ENCODE results near the gene NOS1AP.

NOS1AP gene

GRCh38 chr1:162088281-162088969 lies 18.9 kb downstream of the NOS1AP start:
- DNase-seq = no peak
- ATAC-seq = no peak

DNA sequence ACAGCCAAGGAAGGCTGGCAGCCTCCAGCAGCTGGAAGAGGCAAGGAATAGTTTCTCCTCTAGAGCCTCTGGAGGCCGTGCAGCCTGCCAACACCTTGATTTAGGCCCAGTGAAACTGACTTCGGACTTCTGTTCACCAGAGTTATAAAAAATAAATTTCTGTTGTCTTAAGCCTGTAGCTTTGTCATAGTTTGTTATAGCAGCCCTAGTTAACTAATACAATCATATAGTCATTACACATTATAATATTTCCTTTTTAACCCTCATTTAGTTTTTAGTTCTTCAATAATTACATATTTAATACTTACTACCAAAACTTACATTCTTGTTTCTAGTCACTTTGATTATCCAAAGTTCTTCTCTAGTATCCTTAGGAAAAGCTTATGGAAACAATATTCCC lies 20.3 kb downstream of the NOS1AP start:
- H3K4me3 Mint-ChIP-seq = no peak overlapping the region
- peaks cover 14% of the 10 kb centered on the region for H3K27me3 Mint-ChIP-seq
- no peaks in the 10 kb centered on the region for H3K4me1 Mint-ChIP-seq
- H3K27ac Mint-ChIP-seq = no peak overlapping the region
- no peaks in the 10 kb centered on the region for H3K36me3 Mint-ChIP-seq (ENCODE audit: low read depth)
- ATAC-seq = no peak
- H3K9me3 Mint-ChIP-seq = no peaks in the 10 kb centered on the region
- DNase-seq = no peak

More at GRCh38 chr1:162088281-162088969, 18.9 kb downstream of the NOS1AP start:
- H3K4me1 Mint-ChIP-seq = no peaks in the 10 kb centered on the region
- peaks cover 18% of the 10 kb centered on the region for H3K27me3 Mint-ChIP-seq
- H3K9me3 Mint-ChIP-seq = peaks cover 4% of the 10 kb centered on the region
- H3K4me3 Mint-ChIP-seq = no peak overlapping the region
- H3K36me3 Mint-ChIP-seq (ENCODE audit: low read depth) = no peaks in the 10 kb centered on the region
- H3K27ac Mint-ChIP-seq = no peak overlapping the region

- Mint-ChIP-seq H3K4me3 (no peak overlapping the region), H3K27ac (no peak overlapping the region)
- ATAC-seq = no peak
Measured at GRCh38 chr1:162090378-162090777, 20.9 kb downstream of the NOS1AP start.

DNA sequence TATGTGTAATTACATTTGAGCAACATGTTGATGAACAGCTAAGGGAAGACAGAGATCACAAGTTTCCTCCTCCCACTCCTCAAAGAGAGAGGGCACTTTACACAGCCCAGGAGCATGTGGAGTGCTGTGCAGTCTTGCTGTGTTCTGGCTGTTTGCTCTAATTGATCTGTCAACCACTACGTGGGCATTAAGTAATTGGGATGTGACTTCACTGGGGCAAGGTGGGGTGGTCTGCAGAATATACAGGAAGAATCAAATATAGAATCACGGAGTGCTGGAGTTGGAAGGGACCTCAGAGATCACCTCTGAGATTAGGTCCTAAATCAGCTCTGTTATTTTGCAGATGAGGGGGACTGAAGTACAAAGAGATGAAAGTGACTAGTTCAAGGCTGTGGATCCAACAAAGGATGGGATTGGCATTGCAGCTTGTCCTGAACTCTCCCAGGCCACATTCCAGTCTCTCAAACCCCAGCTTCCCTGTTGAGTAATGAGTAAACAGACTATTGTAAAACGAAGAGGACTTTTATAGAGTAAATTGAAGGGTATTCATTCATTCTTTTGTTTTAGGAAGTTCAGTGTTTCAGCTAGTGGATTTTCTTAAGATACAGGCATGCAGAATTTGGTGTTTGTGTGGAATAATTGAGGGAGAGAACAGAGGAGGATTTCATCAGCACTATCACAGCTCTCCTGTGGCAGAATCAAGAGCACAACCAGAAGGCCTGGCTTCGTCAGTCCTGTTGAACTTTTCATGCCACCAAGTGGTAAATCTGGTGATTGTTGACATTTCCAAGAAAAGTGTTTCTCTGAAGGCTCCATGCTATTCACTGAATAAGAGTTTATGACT lies 22.4 kb downstream of the NOS1AP start:
- Mint-ChIP-seq H3K36me3 (ENCODE audit: low read depth) (no peaks in the 10 kb centered on the region), H3K4me3 (no peak overlapping the region), H3K9me3 (no peaks in the 10 kb centered on the region), H3K27me3 (peaks cover 9% of the 10 kb centered on the region), H3K4me1 (no peaks in the 10 kb centered on the region), H3K27ac (no peak overlapping the region)
- DNase-seq (no peak), ATAC-seq (no peak)

More at GRCh38 chr1:162090378-162090777, 20.9 kb downstream of the NOS1AP start:
- Mint-ChIP-seq H3K9me3 (no peaks in the 10 kb centered on the region), H3K36me3 (ENCODE audit: low read depth) (no peaks in the 10 kb centered on the region), H3K4me1 (no peaks in the 10 kb centered on the region), H3K27me3 (peaks cover 12% of the 10 kb centered on the region)
- no peak for DNase-seq

- H3K27ac Mint-ChIP-seq = no peak overlapping the region
- H3K27me3 Mint-ChIP-seq = peaks cover 11% of the 10 kb centered on the region
- no peaks in the 10 kb centered on the region for H3K4me1 Mint-ChIP-seq
- ATAC-seq = no peak
- no peak overlapping the region for H3K4me3 Mint-ChIP-seq
- no peak for DNase-seq
- H3K9me3 Mint-ChIP-seq = no peaks in the 10 kb centered on the region
- no peaks in the 10 kb centered on the region for H3K36me3 Mint-ChIP-seq (ENCODE audit: low read depth)
Measured at GRCh38 chr1:162093095-162093494, 23.6 kb downstream of the NOS1AP start.

GRCh38 chr1:162094271-162094670 lies 24.8 kb downstream of the NOS1AP start:
- no peak for ATAC-seq
- no peaks in the 10 kb centered on the region for H3K4me1 Mint-ChIP-seq

DNA sequence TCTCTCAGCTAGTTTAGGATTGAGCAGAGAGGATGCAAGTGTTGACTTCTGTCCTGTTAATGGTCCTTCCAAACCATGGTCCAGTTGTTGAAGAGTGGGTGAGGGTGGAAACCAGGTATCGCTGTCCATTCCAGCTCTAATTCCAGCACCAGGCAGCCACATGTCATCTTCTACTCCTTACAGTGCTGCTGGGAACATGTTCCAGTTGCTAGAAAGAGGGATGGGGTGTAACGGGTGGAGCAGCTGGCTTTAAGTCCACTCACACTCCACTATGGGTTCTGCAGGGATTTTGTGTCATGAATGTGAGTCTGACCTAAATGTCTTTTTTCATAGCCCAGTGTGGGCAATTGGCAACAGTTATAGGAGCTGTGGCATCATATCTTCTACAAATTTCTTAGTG lies 25.2 kb downstream of the NOS1AP start:
- no peaks in the 10 kb centered on the region for H3K9me3 Mint-ChIP-seq
- DNase-seq (no peak), ATAC-seq (no peak)
- no peaks in the 10 kb centered on the region for H3K4me1 Mint-ChIP-seq
- H3K27me3 Mint-ChIP-seq = peaks cover 9% of the 10 kb centered on the region
- no peak overlapping the region for H3K27ac Mint-ChIP-seq
- H3K4me3 Mint-ChIP-seq = no peak overlapping the region
- H3K36me3 Mint-ChIP-seq (ENCODE audit: low read depth) = no peaks in the 10 kb centered on the region

More at GRCh38 chr1:162094271-162094670, 24.8 kb downstream of the NOS1AP start:
- Mint-ChIP-seq H3K36me3 (ENCODE audit: low read depth) (no peaks in the 10 kb centered on the region), H3K4me3 (no peak overlapping the region), H3K27me3 (peaks cover 11% of the 10 kb centered on the region), H3K9me3 (no peaks in the 10 kb centered on the region), H3K27ac (no peak overlapping the region)
- DNase-seq = no peak

GRCh38 chr1:162107911-162108310 lies 38.4 kb downstream of the NOS1AP start:
- H3K4me1 Mint-ChIP-seq = no peaks in the 10 kb centered on the region
- peaks cover 15% of the 10 kb centered on the region for H3K9me3 Mint-ChIP-seq
- DNase-seq = no peak
- no peak for ATAC-seq
- H3K36me3 Mint-ChIP-seq (ENCODE audit: low read depth) = no peaks in the 10 kb centered on the region
- no peak overlapping the region for H3K27ac Mint-ChIP-seq
- H3K4me3 Mint-ChIP-seq = no peak overlapping the region
- H3K27me3 Mint-ChIP-seq = peaks cover 20% of the 10 kb centered on the region

- no peak overlapping the region for H3K27ac Mint-ChIP-seq
- no peak overlapping the region for H3K4me3 Mint-ChIP-seq
- H3K4me1 Mint-ChIP-seq = no peaks in the 10 kb centered on the region
- DNase-seq (no peak), ATAC-seq (no peak)
- H3K36me3 Mint-ChIP-seq (ENCODE audit: low read depth) = no peaks in the 10 kb centered on the region
- peaks cover 17% of the 10 kb centered on the region for H3K27me3 Mint-ChIP-seq
- peaks cover 12% of the 10 kb centered on the region for H3K9me3 Mint-ChIP-seq
Measured at GRCh38 chr1:162108426-162108825, 38.9 kb downstream of the NOS1AP start.

GRCh38 chr1:162110910-162111309 lies 41.4 kb downstream of the NOS1AP start:
- ATAC-seq (no peak), DNase-seq (no peak)
- H3K27me3 Mint-ChIP-seq = peaks cover 7% of the 10 kb centered on the region
- peaks cover 12% of the 10 kb centered on the region for H3K9me3 Mint-ChIP-seq
- no peaks in the 10 kb centered on the region for H3K4me1 Mint-ChIP-seq
- no peak overlapping the region for H3K4me3 Mint-ChIP-seq
- H3K36me3 Mint-ChIP-seq (ENCODE audit: low read depth) = no peaks in the 10 kb centered on the region
- H3K27ac Mint-ChIP-seq = no peak overlapping the region

DNA sequence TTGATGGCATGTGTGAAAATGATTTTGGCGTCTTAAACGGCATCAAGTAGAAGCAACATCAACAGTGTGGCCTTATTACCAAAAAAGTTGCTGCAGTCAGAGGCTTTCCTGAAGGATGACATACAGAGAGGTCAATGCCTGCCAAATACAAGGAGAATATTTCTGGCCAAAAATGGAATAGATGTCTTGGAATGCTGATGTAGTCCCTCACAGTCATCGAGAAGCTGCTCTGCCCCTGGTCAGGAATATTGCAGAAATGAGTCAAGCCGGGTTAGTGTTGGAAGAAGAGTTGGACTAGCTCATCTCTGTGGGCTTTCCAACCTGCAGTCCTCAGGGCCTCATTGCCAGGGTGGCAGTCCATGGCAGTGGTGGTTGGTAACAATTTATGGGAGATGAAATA lies 42.1 kb downstream of the NOS1AP start:
- Mint-ChIP-seq H3K9me3 (peaks cover 12% of the 10 kb centered on the region), H3K4me3 (no peak overlapping the region), H3K4me1 (no peaks in the 10 kb centered on the region), H3K27me3 (peaks cover 10% of the 10 kb centered on the region), H3K27ac (no peak overlapping the region), H3K36me3 (ENCODE audit: low read depth) (no peaks in the 10 kb centered on the region)
- DNase-seq = no peak
- no peak for ATAC-seq

DNA sequence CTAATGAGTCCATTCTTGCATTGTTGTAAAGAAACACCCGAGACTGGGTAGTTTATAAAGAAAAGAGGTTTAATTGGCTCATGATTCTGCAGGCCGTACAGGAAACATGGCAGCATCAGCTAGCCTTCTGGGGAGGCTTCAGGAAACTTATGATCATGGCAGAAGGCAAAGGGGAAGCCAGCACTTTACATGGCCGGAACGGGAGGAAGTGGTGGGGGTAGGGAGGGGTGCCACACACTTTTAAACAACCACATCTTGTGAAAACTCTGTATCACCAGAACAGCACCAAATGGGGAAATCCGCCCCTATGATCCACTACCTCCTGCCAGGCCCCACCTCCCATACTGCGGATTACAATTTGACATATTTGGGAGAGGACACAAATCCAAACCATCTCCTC lies 43.9 kb downstream of the NOS1AP start:
- H3K9me3 Mint-ChIP-seq = peaks cover 9% of the 10 kb centered on the region
- H3K4me3 Mint-ChIP-seq = no peak overlapping the region
- DNase-seq (no peak), ATAC-seq (no peak)
- H3K36me3 Mint-ChIP-seq (ENCODE audit: low read depth) = no peaks in the 10 kb centered on the region
- H3K27me3 Mint-ChIP-seq = peaks cover 11% of the 10 kb centered on the region
- H3K27ac Mint-ChIP-seq = no peak overlapping the region
- no peaks in the 10 kb centered on the region for H3K4me1 Mint-ChIP-seq

DNA sequence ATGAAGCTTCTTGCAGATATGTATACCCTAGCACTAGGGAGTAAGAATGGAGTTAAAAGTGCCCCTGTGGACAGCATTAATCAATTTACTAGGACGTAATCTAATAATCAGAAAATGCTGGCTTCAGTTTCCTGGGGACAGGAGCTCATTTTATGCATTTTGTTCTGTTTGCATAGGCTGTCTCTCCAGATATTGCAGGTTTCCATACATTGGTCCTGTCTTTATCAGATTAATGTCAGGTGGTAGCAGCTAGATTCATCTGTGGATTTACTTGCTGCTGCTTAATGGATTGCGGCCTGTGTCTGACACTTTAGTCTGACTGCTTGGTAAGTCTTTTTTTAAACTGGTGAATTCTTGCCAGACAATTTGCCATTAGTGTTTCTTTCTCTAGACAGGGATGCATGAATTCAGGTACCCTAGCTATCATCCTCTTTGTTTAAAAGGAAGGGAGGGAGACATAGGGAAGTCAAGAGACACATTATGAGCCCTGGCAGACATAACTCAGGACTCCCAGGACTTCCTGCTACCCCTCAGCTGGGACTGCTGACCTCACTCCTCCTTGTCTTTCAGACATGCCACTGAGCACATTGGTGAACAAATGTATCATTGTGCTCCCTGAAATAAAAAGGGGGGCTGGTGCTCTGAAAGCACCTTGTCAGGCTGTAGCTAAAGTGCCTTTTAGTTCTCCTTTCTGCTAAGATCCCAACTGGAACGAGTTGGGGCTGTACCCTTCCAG lies 47.7 kb downstream of the NOS1AP start:
- no peak for ATAC-seq
- H3K36me3 Mint-ChIP-seq (ENCODE audit: low read depth) = no peaks in the 10 kb centered on the region
- H3K4me3 Mint-ChIP-seq = no peak overlapping the region
- no peaks in the 10 kb centered on the region for H3K9me3 Mint-ChIP-seq
- no peak for DNase-seq
- H3K4me1 Mint-ChIP-seq = no peaks in the 10 kb centered on the region
- H3K27me3 Mint-ChIP-seq = peaks cover 11% of the 10 kb centered on the region
- H3K27ac Mint-ChIP-seq = no peak overlapping the region

- DNase-seq (no peak), ATAC-seq (no peak)
- Mint-ChIP-seq H3K9me3 (no peaks in the 10 kb centered on the region), H3K27ac (no peak overlapping the region), H3K4me3 (no peak overlapping the region), H3K4me1 (no peaks in the 10 kb centered on the region), H3K36me3 (ENCODE audit: low read depth) (no peaks in the 10 kb centered on the region), H3K27me3 (peaks cover 11% of the 10 kb centered on the region)
Measured at GRCh38 chr1:162118063-162118462, 48.6 kb downstream of the NOS1AP start.
